Measurements from ENCODE around the gene CCDC175. TPM values are rescaled to one million over a fixed set of nuclear protein-coding genes. Genes with fewer than 3 reads are reported as not detected.

The CCDC175 gene
- total and polyA plus RNA-seq, 2 experiments from 2014 or later, result not detected

DNA sequence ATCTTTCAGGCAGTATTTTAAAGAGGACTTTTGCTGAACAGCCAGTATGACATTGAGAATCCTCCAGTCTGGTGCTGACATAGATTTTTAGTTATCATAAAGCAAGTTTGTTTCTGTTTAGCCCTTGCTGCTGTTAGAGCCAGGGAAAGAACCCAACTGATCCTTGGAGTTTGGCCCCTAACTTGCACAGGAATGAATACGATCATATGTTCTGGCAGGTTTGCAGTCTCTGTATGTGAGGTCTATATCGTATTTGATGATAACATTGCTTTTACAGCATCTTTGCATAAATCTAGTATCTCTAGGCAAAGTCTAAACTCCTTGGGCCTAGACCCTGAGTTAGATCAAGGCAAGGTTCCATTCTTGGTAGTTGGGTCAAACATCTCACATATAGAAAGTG lies 4.3 kb upstream of the CCDC175 start:
- Histone ChIP-seq H3K27me3 (no peaks in the 10 kb centered on the region), H3K27ac (no peak overlapping the region), H4K20me1 (ENCODE audit: insufficient read depth, poor library complexity, severe bottlenecking) (no peaks in the 10 kb centered on the region), H3K9me2 (replicated peaks; ENCODE audit: insufficient read depth) (no peaks in the 10 kb centered on the region), H2AFZ (no peak overlapping the region), H3K4me1 (ENCODE audit: insufficient read depth) (no peaks in the 10 kb centered on the region), H3K9me3 (ENCODE audit: low read depth) (no peaks in the 10 kb centered on the region), H3K4me2 (no peak overlapping the region), H3K36me3 (replicated peaks; ENCODE audit: insufficient read depth, low read depth) (no peaks in the 10 kb centered on the region), H3K4me3 (no peak overlapping the region), H3K79me2 (no peaks in the 10 kb centered on the region)
- TF ChIP-seq, protein P1, sequence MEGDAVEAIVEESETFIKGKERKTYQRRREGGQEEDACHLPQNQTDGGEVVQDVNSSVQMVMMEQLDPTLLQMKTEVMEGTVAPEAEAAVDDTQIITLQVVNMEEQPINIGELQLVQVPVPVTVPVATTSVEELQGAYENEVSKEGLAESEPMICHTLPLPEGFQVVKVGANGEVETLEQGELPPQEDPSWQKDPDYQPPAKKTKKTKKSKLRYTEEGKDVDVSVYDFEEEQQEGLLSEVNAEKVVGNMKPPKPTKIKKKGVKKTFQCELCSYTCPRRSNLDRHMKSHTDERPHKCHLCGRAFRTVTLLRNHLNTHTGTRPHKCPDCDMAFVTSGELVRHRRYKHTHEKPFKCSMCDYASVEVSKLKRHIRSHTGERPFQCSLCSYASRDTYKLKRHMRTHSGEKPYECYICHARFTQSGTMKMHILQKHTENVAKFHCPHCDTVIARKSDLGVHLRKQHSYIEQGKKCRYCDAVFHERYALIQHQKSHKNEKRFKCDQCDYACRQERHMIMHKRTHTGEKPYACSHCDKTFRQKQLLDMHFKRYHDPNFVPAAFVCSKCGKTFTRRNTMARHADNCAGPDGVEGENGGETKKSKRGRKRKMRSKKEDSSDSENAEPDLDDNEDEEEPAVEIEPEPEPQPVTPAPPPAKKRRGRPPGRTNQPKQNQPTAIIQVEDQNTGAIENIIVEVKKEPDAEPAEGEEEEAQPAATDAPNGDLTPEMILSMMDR (IDR thresholded peaks at IDR 0.05; ENCODE audit: poor library complexity), result no peak
- no peak for TF ChIP-seq EZH2phosphoT487 (IDR thresholded peaks at IDR 0.05; ENCODE audit: low read depth, severe bottlenecking, unreplicated experiment)
- TF ChIP-seq EZH2 (IDR thresholded peaks at IDR 0.05; ENCODE audit: borderline replicate concordance), result no peak
- 84% methylated on average over 2 of the region's 2 CpGs for WGBS (ENCODE audit: low lambda C conversion rate, missing lambda C conversion rate)
- no peak for DNase-seq (ENCODE audit: low spot score)

DNA sequence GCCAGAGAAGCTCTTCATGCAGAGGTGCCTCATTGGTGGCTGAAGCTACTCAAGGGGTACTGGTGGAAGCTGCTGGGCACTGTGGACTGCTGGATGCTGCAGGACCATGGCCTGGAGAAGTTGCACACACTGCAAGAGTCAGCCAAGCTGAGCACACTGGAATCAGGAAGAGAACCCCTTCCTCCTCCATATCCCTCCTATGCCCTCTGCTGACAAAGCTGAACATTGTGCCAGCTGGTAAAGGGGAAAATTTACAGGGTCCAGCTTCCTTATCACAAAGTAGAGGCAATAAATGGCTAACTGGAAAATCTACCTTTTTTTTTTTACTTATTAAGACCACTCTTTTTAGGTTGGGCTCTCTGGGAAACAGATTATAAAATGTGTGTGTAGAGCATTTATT lies 6.5 kb downstream of the CCDC175 start:
- no peak overlapping the region for H2AFZ ChIP-seq
- no peaks in the 10 kb centered on the region for H4K20me1 ChIP-seq (ENCODE audit: insufficient read depth, poor library complexity, severe bottlenecking)
- no peak overlapping the region for H3K4me2 ChIP-seq

DNA sequence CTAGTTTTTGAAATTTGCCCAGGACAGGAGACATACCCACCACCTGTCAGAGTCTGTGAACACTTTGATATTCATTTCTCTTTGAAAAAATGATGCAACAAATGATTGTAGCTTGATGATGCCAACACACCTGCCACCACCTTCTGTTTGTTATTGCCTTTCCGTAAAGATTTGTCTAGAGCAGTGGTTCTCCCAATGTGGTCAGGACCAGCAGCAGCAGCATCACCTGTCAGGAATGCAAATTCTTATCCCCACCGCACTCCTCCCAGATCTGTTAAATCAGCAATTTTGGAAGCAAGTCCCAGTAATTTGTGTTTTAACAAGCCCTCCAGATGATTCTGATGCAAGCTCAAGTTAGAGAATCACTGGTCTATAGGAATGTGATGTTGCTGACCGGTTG lies 9.9 kb downstream of the CCDC175 start:
- no peaks in the 10 kb centered on the region for H3K27me3 ChIP-seq
- peak overlapping the region; percentile 58 for H3K4me2 ChIP-seq
- H3K4me3 ChIP-seq, result no peak overlapping the region
- H3K27ac ChIP-seq, result no peak overlapping the region
- TF ChIP-seq EZH2phosphoT487 (IDR thresholded peaks at IDR 0.05; ENCODE audit: low read depth, severe bottlenecking, unreplicated experiment) (no peak), EZH2 (IDR thresholded peaks at IDR 0.05; ENCODE audit: borderline replicate concordance) (no peak)
- TF ChIP-seq, protein P1 (IDR thresholded peaks at IDR 0.05; ENCODE audit: poor library complexity), result no peak
- H2AFZ ChIP-seq, result no peak overlapping the region
- no peaks in the 10 kb centered on the region for H3K79me2 ChIP-seq
- H3K9me3 ChIP-seq (ENCODE audit: low read depth), result no peaks in the 10 kb centered on the region
- DNase-seq (ENCODE audit: low spot score), result no peak
- no peaks in the 10 kb centered on the region for H3K9me2 ChIP-seq (replicated peaks; ENCODE audit: insufficient read depth)
- 58% methylated on average over 3 of the region's 3 CpGs for WGBS (ENCODE audit: low lambda C conversion rate, missing lambda C conversion rate)
- H3K4me1 ChIP-seq (ENCODE audit: insufficient read depth), result peaks cover 9% of the 10 kb centered on the region
- H3K36me3 ChIP-seq (replicated peaks; ENCODE audit: insufficient read depth, low read depth), result no peaks in the 10 kb centered on the region
- no peaks in the 10 kb centered on the region for H4K20me1 ChIP-seq (ENCODE audit: insufficient read depth, poor library complexity, severe bottlenecking)

More for the DNA sequence above, 6.5 kb downstream of the CCDC175 start:
- Histone ChIP-seq H3K4me1 (ENCODE audit: insufficient read depth) (no peaks in the 10 kb centered on the region), H3K9me2 (replicated peaks; ENCODE audit: insufficient read depth) (no peaks in the 10 kb centered on the region), H3K79me2 (no peaks in the 10 kb centered on the region), H3K9me3 (ENCODE audit: low read depth) (no peaks in the 10 kb centered on the region), H3K27ac (no peak overlapping the region), H3K4me3 (no peak overlapping the region), H3K27me3 (no peaks in the 10 kb centered on the region), H3K36me3 (replicated peaks; ENCODE audit: insufficient read depth, low read depth) (no peaks in the 10 kb centered on the region)
- peak; percentile 19 for DNase-seq (ENCODE audit: low spot score)
- no peak for TF ChIP-seq EZH2phosphoT487 (IDR thresholded peaks at IDR 0.05; ENCODE audit: low read depth, severe bottlenecking, unreplicated experiment)
- no peak for TF ChIP-seq EZH2 (IDR thresholded peaks at IDR 0.05; ENCODE audit: borderline replicate concordance)
- TF ChIP-seq, protein P1 (IDR thresholded peaks at IDR 0.05; ENCODE audit: poor library complexity), result peak; percentile 30

DNA sequence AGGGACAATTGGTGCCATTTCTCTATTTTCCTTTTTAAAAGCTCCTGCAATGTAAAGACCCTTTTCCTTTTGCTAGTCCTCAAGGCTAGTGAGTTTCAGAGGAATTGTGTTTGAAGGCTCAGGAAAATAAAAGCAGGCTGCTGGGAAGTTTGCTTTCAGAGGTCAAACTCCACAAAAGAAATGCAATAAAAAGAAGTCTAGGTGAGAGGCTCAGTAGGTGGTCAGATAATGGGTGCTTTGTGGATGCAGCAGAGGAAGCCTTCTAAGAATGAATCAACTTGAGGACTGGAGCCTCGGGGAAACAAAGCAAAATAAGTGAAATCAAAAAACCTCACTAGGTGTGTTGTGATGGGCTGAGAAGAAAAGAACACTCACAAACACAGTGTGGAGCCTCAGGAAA lies 10.3 kb downstream of the CCDC175 start:
- Histone ChIP-seq H3K36me3 (replicated peaks; ENCODE audit: insufficient read depth, low read depth) (no peaks in the 10 kb centered on the region), H3K27ac (peak overlapping the region; percentile 35), H4K20me1 (ENCODE audit: insufficient read depth, poor library complexity, severe bottlenecking) (no peaks in the 10 kb centered on the region), H3K4me1 (ENCODE audit: insufficient read depth) (peaks cover 9% of the 10 kb centered on the region), H2AFZ (no peak overlapping the region), H3K79me2 (no peaks in the 10 kb centered on the region), H3K9me2 (replicated peaks; ENCODE audit: insufficient read depth) (no peaks in the 10 kb centered on the region), H3K27me3 (no peaks in the 10 kb centered on the region), H3K9me3 (ENCODE audit: low read depth) (no peaks in the 10 kb centered on the region), H3K4me3 (no peak overlapping the region), H3K4me2 (peak overlapping the region; percentile 58)
- 6% methylated on average over 1 of the region's 1 CpG for WGBS (ENCODE audit: low lambda C conversion rate, missing lambda C conversion rate)
- no peak for TF ChIP-seq EZH2phosphoT487 (IDR thresholded peaks at IDR 0.05; ENCODE audit: low read depth, severe bottlenecking, unreplicated experiment)
- TF ChIP-seq, protein P1 (IDR thresholded peaks at IDR 0.05; ENCODE audit: poor library complexity), result no peak
- no peak for TF ChIP-seq EZH2 (IDR thresholded peaks at IDR 0.05; ENCODE audit: borderline replicate concordance)
- no peak for DNase-seq (ENCODE audit: low spot score)

Data from hepatocyte (in vitro differentiated cells).